Breast epithelium (tissue), 3 donors: ENCODE data around the gene CLSTN2.

Source experiments
- POLR2AphosphoS5 ChIP-seq, 3 donors: sonication (generic); formaldehyde crosslinking; IDR thresholded peaks; one replicate each; pipeline ENCODE4 v1.6.1; 2017; ENCODE audit warnings: antibody characterized with exemption in 3 of 3
- TF ChIP-seq, protein P1 (sequence below), 3 donors: fragments of 450-650 bp; IDR thresholded peaks; one replicate each; pipeline ENCODE4 v1.5.1; 2016 to 2017; ENCODE audit warnings: antibody characterized with exemption in 3 of 3, mild to moderate bottlenecking in 3 of 3, moderate library complexity in 3 of 3

DNA sequence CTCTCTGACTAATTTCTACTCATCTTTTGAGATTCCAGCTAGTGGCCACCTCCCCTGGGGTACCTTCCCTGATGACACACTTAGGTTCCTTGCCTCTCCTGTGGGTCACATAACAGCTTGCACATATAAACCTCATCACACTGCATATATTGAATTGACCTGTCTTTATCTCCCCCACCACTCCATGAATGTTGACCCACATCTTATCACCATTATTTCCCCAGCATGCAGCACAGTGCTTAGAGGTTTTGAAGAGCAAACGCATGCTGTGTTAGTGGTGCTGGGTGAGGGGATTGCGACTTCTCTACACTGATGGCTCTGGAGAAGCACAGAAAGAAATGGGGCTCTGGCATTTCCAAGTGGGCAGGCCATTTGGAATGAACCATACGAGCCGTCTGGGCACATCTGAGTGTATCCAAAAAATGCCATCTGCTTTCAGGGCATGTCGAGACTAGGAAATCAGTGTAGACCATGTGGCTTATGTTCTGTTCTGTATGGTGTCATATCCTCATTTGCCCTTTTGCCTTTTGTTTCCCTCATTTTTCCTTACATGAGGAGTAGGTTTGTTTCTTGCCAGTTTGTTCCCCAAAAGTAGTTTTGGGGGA, 409.7 kb downstream of the CLSTN2 start:
- TF ChIP-seq, protein P1, sequence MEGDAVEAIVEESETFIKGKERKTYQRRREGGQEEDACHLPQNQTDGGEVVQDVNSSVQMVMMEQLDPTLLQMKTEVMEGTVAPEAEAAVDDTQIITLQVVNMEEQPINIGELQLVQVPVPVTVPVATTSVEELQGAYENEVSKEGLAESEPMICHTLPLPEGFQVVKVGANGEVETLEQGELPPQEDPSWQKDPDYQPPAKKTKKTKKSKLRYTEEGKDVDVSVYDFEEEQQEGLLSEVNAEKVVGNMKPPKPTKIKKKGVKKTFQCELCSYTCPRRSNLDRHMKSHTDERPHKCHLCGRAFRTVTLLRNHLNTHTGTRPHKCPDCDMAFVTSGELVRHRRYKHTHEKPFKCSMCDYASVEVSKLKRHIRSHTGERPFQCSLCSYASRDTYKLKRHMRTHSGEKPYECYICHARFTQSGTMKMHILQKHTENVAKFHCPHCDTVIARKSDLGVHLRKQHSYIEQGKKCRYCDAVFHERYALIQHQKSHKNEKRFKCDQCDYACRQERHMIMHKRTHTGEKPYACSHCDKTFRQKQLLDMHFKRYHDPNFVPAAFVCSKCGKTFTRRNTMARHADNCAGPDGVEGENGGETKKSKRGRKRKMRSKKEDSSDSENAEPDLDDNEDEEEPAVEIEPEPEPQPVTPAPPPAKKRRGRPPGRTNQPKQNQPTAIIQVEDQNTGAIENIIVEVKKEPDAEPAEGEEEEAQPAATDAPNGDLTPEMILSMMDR (IDR thresholded peaks at IDR 0.05): no peak
- TF ChIP-seq POLR2AphosphoS5 (IDR thresholded peaks at IDR 0.05): no peak
